ENCODE data around the gene BARHL1.

Gene BARHL1

GRCh38 chr9:132588501-132589147 is 6.2 kb downstream of the BARHL1 start:
- DNase-seq, result no peak

DNA sequence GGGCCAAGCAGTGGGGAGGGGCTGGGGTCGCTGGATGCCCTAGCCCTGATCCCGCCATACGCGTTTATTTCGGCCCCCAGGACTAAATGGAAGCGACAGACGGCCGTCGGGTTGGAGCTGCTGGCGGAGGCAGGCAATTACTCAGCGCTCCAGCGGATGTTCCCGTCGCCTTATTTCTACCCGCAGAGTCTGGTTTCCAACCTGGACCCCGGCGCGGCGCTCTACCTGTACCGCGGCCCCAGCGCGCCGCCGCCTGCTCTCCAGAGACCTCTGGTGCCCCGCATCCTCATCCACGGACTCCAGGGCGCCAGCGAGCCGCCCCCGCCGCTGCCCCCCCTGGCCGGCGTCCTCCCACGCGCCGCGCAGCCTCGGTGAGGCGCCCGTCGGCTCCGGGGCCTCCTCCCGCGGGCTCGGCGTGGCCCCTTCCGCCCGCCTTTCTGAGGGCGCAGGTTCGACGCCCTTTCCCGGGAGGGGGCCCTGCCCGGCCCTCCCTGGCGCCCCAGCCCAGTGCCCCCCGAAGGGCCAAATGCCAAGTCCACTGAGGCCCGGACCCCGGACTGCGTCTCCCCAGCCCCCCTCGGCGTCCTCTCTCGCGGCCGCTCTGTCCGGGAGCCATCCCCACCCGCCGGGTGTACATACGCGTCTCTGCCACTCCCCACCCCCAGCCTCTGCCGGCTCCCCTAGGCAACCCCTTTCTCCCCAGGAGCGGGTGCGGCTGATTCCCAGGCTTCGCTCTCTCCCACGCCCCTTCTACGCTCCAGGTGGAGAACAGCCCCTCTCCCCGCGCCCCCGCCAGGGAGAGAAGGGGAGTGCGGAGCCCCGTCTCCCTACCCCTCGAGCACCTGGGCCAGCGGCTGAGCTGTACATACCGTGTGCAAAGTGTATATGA is 7.0 kb downstream of the BARHL1 start:
- DNase-seq, result no peak

- no peak for DNase-seq
Measured at GRCh38 chr9:132590037-132590317, 7.6 kb downstream of the BARHL1 start.

DNA sequence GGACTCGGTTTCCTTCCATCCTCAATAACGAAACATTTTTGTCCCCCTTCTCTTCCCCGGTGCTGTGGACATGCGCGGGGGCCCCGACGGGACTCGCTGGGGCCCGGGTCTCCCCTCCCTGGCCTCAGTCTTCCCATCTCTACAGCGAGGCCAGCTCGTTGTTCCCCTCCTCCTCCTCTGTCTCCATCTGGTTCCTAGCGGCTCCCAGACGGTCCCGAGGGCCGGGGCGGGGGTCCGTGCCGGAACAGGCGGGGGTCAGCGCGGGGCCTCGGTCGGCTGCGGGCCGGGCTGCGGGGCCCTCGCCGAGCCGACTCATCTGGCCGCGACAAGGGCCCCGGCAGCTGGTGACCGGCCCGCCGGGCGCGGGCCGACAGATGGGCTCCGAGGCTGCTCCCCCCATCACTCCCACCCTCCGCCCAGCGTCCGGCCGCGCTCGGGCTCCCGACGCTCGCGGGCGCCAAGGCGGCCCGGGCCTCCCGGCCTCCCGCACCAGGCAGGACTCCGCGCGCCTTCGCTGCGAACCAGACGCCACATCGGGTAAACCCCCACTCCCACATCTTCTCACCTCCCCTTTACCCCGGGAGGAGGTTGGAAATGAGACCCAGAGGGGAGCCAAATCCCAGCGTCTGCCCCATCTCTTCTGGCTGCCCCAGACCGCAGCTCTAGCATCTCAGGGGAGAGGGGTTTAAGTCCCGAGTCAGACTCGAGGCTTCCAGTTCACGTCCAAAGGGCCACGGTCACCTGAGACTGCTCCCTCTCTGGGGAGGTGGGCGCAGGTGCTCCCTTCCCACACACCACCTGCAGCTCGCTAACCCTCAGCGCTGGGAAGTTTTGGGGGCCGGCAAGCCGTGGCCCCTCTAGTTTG is 8.1 kb downstream of the BARHL1 start:
- no peak for DNase-seq

DNA sequence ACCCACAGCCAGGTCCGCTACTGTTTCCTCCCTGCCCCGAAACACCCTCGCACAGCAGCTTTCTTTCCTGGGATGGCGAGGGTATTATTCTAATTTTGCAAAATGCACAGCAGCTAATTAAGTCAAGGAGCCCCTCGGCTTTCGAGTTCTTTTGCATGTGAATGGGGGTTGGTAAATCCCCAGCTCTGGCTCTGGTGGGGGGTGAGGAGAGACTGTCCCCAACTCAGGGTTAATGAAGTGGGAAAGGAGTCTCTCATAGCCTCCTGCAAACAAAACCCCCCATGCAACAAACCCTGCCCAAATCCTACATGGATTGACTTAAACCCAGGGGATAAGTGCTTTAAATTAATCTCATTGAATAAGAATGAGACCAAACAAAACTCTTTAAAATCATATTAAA is 8.8 kb downstream of the BARHL1 start:
- DNase-seq, result no peak

DNA sequence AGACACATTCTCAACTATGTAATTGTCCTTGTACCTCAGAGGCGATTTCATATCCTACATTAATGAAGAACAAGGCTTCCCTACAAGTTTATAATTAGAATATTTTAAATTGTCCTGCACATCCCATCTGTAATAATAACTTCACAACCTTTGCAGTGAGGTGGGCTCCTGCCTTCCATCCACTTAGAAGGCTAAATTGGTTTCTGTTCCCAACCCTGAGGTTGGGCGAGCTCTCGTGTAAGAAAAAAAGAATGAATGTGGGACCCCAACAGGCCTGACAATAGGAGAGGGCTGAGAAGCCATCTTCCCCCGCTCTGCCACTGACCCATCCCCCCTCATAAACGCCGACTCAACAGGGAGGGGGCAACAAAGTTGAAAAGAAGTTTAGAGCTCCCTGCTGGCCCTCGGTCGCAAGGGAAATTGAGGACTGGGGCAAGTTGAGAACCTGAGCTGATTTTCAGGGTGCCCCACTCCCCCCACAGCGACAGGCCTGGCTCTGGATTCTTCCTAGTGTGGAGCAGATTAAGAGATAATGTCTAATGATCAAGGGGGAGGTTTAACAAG is 9.4 kb downstream of the BARHL1 start:
- no peak for DNase-seq

- no peak for DNase-seq
Measured at GRCh38 chr9:132592451-132592850, 10.0 kb downstream of the BARHL1 start.

DNA sequence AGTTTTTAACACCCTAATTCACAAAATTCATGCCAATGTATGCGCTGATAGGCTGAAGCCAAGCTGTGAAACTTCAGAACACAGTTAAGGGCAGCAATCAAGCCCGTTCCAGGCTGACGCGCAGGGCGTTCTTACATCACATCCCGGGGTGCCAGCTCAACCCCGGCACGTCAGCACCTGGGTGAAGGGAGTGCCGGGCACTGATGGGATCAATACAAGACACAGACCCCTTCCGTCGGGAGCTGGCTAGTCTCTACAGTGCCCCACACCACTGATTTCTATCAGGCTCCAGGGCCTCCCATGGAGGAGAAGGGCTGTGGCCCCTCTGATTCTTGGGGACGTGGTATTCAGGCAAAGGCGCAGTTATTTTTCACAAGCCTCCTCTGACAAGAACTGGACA is 12.0 kb downstream of the BARHL1 start:
- no peak for DNase-seq

DNA sequence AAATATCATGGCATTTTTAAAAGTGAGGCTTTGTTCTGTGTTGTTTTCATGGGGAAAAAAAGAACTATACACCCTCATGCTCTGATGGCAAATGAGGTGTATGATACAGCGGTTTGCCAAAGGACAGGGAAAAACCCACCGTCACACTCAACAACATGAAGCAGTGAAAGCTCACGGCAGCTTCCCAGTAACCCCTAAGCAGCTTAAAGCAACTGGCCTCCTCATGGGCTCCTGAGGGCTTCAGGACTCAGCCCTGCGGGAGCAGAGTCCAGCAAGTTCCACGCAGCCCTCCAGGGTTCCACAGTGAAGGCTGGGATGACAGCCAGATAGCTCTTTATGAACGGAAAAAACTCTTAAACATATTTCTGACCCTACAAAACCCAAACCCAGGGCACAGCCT is 12.9 kb downstream of the BARHL1 start:
- DNase-seq, result no peak

GRCh38 chr9:132596200-132596599 is 13.8 kb downstream of the BARHL1 start:
- DNase-seq, result no peak

DNA sequence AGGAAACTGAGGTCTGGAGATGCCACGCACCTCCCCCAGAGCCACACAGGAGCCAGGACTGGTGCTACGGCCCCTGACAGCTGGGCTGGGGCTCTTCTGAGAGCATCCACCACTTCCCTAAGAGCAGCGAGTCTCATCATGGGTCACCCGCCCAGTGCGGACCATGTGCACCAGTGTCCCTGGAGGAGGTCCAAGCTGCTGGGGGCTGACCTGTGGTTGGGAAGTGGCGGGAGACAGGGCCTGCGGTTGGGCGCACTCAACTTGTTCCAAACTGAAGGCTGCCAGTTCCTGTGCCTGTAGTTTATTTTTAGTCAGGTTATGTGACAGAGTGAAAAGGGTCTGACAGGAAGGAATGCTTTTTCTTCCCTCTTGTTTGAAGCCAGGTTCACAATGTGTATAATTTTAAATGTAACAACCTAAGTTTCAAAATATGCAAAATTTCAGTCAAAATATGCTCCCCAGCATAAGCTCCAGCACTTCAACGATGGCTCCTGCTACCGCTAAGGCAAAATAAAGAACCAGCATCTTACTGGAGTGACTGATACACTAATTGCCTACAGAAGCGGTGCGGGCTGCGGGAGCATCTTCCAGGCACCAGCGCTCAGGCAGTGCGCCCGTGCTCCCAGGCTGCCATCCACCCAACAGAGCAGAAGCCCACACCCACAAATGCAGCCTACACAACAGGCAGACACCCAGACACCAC is 14.8 kb downstream of the BARHL1 start:
- DNase-seq, result no peak

DNA sequence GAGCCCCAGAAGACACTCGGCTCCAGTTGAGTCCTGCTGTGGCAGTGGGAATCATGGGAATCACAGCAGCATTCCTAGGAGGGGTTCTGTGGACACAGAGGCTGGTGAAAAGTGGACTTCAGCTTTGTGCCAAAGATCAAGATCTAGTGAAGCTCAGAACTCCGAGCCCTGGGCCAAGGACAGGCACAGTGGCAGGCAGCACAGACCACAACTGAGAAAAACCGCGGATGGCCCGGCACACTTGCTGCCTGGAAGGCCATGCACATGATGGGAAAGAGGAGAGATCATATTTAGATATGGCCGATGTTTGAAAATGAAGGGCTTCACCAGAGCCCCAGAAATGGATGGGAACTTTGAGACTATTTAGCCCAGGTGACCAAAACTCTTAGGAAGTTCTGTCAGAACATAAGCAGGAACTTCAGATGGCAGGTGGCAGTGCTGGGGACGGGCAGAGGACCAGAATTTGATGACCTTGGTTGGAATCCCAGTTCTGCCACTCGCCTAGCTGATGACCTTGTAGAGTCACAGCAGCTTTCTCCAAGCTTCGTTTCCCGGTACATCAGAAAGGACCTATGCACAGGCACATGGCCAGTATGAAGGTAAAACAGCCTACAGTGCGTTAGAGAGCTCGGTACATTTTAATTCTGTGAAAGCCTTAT is 18.0 kb downstream of the BARHL1 start:
- no peak for DNase-seq

DNA sequence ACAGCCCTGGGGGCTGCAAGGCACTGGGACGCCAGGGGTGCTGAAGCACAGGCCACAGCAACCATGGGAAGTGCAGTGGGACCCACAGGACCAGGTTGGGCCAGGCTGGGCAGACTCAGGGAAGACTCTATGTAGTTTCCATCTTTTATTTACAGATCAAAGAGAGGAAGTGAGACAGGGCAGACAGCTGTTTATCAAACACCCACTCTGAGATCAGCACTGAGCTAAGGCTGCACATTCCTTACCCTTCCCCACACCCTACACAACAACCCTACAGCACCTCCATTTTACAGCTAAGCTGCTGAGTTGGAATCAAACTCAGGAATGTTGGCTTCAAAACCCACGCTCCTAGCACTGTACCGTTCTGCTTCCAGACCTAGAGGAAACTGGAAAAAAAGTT is 19.8 kb downstream of the BARHL1 start:
- no peak for DNase-seq

GRCh38 chr9:132605387-132605786 is 23.0 kb downstream of the BARHL1 start:
- DNase-seq, result no peak

- no peak for DNase-seq
Measured at GRCh38 chr9:132606066-132606465, 23.7 kb downstream of the BARHL1 start.

- DNase-seq, result no peak
Measured at GRCh38 chr9:132609184-132609583, 26.8 kb downstream of the BARHL1 start.

- no peak for DNase-seq
Measured at GRCh38 chr9:132609829-132610228, 27.4 kb downstream of the BARHL1 start.

DNA sequence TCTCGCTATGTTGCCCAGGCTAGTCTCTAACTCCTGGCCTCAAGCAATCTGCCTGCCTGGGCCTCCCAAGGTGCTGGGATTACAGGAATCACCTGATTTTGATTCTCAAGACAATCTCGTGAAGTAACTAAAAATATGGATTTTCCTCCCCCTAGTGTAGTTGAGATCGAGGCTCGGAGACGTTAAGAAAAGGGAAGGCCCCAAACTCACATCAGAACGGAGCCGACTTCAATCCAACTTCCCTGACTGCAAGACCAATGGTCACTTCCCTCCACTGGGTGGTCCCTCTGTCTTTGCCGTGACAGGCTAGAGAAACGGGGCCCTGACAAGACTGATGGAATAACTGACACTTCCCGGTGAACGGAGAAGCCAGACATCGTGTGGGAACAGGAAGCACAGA is 28.3 kb downstream of the BARHL1 start:
- DNase-seq, result no peak

- no peak for DNase-seq
Measured at GRCh38 chr9:132614324-132614723, 31.9 kb downstream of the BARHL1 start.

GRCh38 chr9:132615774-132616173 is 33.4 kb downstream of the BARHL1 start:
- no peak for DNase-seq

DNA sequence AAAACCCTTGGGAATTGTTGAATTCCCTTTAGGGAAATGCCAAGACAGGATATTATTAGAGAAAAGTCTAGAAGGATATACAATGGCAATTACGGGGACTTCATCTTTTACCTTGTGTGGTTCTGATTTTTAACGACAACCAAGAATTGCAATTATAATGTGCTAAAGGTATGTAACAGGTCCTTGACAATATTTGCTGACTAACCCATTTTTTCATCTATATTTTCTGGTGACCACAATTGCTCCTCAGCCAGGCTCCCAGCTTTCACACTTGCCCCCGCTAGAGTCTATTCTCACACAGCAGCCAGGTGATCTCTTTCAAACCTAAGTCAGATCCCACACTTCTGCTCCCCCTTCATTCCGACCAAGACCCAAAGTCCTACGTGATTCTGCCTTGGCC is 34.3 kb downstream of the BARHL1 start:
- no peak for DNase-seq

DNA sequence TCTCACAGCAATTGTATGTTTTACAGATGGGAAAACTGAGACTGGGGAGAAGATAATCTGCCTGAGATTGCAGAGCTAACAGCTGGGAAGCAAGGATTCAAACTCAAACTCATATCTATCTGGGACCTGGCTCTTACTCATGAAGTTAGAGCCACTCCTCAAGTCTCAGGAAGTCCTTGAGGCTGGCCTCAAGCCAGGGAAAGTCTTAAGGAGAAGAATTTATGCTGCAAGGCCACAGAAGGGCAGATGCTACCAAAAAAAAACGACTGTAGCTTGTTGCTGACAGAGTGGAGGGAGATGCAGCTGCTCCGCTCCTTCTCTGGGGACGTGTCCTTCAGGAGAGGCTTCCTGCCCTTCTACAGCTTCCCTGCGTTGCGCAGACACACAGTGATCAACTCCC is 39.8 kb downstream of the BARHL1 start:
- DNase-seq, result no peak
